Germinal center (tissue), 1 donor: ENCODE data around the gene C3orf20.

Experiments used
- DNase-seq: peaks from one replicate; pipeline ENCODE4 v3.0.0; 2012; ENCODE audit warnings: mixed read lengths, low spot score

C3orf20 gene

DNA sequence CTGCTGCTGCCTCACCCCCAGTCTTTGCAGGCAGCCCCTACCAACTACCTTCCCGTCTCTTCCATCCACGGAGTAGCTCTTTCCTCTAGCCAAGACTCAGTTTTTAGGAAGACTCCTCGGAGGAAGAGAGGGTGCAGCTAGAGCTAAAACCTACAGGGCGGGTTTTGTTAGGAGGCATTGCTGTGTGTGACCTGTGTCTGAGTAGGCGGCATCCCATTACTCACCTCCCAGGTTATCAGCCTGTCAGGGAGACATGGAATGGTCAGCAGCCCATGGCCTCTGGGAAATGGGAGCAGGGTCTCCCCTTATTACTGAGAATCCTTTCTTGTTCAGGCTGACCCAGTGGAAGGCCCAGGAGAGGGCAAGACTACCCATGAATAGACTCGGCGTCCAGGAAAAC is 100.1 kb downstream of the C3orf20 start:
- no peak for DNase-seq

GRCh38 chr3:14775563-14775962 is 100.6 kb downstream of the C3orf20 start:
- no peak for DNase-seq

GRCh38 chr3:14779069-14779685 is 104.2 kb downstream of the C3orf20 start:
- no peak for DNase-seq

DNA sequence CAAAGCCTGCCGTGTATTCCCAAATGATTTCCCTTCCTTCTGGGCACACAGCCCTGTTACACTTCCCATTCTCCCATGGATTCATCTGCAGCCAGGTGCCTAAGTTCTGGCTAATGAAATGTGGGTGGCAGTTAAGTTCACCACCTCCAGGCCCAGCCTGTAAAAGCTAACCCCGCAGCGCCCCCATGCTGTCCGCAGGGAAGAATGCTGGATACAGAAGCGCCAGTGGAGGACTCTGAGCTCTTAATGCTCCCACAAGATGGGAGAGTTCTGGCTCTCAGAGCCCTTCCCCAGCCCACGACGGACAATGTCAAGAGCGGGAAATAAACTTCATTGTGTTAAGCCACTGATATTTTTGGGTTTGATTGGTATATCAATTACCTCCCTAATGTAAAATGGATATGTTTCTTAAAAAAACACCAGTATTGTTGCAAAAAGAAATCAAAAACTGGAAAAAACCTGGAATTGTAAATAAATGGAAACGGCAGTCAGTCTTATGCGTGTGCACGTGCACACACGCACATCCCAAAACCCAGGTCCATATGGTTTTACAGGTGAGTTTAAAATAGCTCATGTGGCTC is 106.1 kb downstream of the C3orf20 start:
- peak; percentile 72 for DNase-seq

DNA sequence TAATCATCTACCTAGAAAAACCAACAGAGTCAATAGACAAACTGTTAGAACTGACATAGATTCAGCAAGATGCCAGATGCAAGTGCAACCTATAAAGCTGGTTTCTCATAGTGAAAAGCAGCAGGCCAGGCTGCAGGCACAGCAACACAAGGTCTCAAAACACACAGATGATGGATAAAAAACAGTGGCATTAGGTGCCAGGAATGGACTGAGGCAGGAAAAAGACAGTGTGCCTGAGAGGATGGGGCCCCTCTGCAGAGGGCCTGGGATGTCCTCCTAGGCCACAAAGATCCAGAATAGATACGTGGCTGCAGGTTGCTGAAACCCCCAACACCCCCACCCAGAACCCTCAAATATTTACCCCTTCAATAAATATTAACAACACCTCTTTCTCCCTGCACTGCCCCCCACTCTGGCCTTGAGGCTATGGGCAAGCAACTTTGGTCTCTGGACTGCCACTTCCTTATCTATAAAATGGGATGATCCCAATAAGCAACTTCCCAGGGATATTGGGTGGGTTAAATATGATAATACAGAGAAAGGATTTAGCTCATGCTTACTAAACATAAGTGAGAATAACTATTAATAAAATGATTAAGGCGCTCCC is 108.6 kb downstream of the C3orf20 start:
- no peak for DNase-seq

DNA sequence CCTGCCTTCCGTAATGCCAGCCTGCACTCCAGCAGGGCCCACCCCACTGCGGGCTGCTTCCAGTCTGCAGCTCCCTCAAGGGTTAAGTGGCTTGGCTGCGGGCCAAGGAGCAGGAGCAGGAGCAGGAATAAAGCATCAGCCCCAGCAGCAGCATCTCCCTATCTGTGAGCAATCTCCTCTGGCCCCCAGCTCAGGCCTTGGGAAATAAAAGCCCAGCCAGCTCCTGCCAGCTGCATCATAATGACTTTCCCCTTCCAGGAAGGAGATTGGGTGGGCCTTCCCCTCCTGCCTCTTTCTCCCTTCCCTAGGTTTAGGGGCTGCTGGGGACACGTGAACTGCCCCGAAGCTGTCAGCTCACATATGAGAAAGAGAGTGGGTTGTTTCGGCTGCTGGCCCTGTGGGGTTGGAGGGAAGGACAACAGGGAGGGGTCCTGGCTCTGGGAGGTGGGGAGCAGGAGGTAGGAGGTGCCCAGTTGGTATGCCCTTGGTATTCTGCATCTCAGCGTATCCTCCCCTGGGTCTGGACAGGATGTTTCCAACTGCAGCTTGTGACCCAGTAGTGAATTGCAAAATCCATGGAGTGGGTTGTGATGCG is 109.2 kb downstream of the C3orf20 start:
- DNase-seq: no peak

DNA sequence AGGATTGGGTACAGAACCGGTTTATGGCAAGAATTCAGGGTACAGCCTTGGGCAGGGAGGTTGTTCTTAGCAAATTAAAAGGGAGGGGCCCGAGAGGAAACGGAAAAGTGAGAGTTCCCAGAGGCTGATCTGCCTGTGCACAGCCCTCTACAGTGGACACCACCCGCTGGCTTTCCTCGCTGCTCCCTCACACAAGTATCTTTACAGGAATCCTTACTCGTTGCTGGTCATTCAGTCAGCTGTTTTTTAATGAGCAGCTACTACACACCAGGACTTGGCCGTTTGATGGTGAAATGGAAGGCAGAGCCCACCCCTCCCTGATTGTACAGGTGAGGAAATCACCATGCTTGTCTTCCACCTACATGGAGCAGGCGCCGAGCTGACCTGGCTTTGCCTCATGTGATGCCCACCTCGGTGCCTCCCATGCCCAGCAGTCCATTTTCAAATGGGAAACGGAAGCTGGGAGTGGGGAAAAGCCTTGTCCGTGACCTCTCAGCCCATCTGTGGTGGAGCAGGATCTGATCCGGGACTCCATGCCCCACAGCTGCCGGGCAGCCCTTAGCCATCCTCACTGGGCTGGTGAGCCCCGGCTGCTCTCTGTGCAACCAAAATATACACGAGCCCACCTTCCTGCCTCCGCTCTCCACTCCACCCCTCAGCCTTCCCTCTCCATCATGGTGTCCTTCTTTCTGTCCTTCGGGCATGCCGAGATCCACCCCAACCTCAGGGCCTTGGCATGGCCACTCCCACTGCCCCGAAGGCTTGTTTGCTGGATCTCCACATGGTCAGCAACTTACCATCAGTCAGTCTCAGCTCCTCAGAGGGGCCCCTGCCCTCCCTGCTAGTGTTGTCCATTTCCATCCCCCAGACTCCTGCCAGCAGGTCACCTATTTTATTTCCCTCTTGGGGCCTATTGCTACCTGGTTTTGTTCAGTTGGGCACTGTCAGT is 110.5 kb downstream of the C3orf20 start:
- DNase-seq: no peak

- no peak for DNase-seq
These were observed 111.4 kb downstream of the C3orf20 start for GRCh38 chr3:14786369-14786768.

DNA sequence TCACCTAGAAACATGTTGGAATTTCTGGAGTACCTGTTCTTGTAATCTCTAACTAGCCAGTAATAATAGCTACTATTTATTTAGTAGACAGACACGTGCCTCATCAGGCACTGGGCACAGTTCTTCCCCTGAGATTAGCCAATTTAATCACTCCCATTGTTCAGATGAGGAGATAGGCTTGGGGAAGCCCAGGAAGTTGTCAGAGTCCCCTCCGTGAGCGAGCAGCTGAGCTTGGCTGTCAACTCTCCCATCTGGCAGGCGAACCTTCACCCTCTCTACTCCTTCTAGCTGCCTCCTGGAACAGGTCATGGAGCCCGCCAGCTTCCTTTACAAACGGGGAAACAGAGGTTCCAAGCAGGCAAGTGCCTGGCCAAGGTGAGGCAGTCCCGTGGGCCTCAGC is 112.7 kb downstream of the C3orf20 start:
- DNase-seq: no peak

GRCh38 chr3:14788644-14789043 is 113.7 kb downstream of the C3orf20 start:
- no peak for DNase-seq

GRCh38 chr3:14789221-14789620 is 114.3 kb downstream of the C3orf20 start:
- DNase-seq: no peak

DNA sequence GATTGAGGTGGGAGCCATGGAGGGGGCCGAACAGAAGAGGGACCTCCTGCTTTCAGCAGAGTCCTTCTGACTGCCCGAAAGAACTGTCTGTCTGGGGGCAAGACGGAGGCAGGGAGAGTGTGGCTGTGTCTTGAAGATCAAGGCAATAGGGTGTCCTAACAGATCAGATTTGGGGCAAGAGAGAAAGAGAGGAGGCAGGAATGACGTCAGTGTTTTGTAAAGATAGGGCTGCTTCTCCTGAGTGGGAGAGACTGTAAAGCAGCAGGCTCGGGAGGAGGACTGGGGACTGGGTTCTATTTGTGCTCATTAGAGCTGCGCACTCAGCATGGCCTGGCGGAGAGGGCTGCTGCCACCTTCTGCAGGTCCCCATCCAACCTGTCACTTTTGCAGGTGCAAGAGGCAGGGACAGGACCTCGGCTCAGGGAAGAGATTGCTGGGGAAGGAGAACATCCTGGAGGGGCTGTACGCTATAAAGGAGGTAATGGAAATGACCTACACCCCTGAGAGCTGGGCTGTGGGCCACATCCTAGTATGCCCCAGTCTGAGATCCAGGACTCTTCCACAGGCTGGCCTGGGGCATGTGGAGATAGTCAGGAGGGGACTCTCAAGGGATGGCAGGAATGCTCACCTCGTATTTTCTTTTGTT is 114.8 kb downstream of the C3orf20 start:
- DNase-seq: no peak

- DNase-seq: peak; percentile 30
These were observed 116.5 kb downstream of the C3orf20 start for GRCh38 chr3:14791343-14791945.

GRCh38 chr3:14792691-14793121 is 117.8 kb downstream of the C3orf20 start:
- DNase-seq: no peak

DNA sequence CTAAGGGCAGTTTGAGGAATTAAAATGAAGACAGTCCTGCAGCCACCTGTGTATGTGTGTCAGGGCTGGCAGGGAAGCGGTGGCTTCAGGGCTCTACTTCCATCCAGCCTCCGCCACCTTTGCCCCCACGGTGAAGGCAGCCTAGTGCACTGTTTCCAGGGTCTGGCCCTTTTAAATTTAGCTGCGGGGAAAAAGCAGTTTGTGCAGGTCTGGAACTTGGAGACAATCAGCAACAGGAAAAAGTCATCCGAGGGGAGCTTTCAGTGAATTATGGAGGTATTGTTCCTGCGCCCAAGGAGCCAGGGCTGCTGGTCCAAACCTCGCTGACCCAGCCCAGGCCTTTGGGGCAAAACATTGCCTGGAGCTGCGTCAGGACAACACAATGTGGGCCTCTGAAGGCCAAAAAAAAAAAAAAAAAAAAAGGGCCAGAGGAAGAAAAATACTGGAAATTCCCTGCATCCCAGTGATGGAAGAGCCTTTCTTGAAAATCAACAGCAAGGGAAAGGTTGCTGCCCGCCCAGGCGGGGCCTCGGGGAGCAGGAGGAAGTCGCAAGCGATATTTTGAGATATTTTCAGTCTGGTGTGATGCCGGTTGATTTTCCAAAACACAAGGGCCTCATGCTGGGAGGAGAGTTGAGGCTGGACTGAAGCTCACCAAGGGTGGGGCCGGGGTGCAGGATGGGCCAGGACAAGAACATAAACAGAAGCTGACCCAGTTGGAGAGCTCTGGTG is 118.4 kb downstream of the C3orf20 start:
- no peak for DNase-seq

- DNase-seq: no peak
These were observed 118.9 kb downstream of the C3orf20 start for GRCh38 chr3:14793858-14794234.

GRCh38 chr3:14794435-14794834 is 119.5 kb downstream of the C3orf20 start:
- DNase-seq: no peak

DNA sequence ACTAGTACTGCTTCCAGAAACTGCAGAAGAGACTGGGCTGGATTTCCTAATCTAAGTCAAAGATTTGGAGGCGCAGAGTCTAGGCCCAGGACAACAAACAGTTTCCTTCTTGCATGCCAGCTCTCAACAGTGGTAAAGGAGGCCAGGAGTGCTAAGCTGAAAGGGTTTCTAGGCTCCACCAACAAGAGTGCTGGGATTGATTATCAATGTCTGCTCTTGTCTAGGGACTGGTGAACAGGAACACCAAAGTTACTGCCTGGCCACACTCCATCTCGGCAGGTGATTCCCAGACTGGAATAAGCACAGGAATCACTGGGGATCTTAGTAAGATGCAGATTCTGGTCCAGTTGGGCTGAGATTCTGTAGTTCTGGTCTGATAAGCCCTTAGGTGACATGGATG is 121.1 kb downstream of the C3orf20 start:
- DNase-seq: no peak

DNA sequence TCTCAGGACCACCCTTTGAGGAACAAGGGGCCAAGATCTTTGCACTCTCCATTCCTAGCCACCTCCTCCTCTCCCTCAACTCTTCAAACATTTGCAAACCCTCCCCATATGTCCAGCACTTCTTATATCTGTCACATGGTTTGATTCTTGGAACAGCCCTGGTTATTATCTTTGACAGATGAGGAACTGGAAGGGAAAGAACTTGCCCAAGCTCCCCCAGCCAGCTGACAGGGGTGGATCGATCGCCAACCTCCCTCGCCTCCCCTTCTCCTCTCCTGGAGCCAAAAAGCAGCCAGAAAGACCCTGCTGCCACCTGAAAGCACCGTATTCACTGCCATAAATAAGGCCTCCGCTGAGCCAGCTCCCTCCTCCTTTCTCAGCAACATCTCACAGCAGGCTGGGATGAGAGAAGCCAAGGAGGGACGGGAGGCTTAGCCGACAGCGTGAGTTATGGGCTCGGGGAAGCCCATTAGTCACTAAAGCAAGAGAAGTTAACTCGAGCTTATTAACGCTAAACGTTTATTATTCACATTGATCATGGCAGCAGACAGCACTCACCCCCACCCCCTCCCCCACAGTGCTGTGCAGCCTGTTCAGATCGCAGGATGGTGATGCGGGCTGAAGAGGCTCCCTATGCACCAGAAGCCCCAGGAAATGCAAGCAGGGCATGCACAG is 121.6 kb downstream of the C3orf20 start:
- DNase-seq: no peak

GRCh38 chr3:14797731-14798130 is 122.8 kb downstream of the C3orf20 start:
- DNase-seq: no peak
